Measurements from ENCODE around the gene C17orf67. TPM values are rescaled to one million over a fixed set of nuclear protein-coding genes. Genes with fewer than 3 reads are reported as not detected.
A peak's percentile ranks its signal among the peaks of the same experiment; 100 is the strongest.

C17orf67 gene
- total RNA-seq, 2 donors from 2014 or later, result 2.1 to 2.7 TPM

DNA sequence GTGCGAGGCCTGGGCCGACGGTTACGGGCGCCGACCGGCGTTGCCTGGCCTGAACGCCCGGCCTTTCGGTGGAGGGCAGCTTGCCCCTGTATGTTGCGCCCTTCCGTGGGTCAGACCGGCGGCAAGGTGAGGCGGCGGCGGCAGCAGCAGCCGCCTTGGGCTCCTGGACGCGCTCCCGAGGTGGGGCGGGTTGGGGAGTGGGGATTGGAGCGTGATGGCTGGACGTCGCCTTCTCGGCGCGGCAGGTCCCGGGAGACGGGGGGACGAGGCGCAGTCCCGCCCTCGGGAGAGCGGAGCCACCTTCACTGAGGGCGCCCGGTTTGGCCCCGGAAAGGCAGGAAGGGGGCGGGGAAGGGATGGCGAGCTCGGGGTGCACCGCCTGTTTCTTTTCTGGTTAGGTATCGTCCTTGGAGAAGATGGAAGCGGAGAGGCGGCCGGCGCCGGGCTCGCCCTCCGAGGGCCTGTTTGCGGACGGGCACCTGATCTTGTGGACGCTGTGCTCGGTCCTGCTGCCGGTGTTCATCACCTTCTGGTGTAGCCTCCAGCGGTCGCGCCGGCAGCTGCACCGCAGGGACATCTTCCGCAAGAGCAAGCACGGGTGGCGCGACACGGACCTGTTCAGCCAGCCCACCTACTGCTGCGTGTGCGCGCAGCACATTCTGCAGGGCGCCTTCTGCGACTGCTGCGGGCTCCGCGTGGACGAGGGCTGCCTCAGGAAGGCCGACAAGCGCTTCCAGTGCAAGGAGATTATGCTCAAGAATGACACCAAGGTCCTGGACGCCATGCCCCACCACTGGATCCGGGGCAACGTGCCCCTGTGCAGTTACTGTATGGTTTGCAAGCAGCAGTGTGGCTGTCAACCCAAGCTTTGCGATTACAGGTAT lies 902 bp upstream of the C17orf67 start:
- intact Hi-C loops (cut with DNase I), result loop anchor here in 1 of 2 donors (5.0 kb wide), 1 partner anchor 108 kb away; no protein-coding TSS in a partner anchor
- DNase-seq (ENCODE audit: low spot score), result peak; percentile 86

DNA sequence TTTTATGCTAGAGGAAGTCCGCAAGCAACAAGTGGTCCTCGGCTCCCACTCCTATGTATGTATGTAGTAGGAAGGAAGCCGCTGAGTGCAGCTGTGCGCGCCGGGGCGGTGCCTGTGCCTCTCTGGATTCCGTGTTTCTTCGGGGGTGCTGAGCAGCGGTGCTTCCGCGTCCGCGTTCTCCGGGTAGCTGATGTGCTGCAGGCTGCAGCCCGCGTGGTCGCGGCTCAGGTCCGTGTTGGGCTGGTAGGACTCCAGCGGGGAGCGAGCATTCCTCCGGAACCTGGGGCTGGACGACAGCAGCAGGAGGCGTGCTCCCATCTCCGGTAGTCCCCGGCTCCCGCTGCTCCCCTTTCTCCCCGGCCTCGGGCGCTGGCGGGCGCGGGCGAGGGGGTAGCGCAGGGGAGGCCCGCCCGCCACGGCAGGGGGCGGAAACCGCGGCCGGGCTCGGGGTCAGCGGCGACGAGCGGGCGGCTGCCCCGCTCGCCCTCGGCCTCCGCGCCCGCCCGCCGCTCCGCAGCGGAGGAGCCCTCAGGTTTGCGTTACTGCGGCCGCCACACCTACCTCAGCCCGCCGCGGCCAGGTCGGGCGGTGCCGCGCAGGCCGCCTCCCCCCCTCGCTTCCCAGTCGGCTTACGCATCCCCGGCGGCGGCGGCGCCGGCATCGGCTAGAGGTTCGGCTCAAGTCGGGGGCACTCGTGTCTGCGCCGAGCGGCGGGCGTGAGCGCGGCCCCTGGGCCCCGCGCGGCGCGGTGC lies 487 bp downstream of the C17orf67 start:
- DNase-seq (ENCODE audit: low spot score), result peak; percentile 85
- intact Hi-C loops (cut with DNase I), result loop anchor here in 1 of 2 donors (5.0 kb wide), 1 partner anchor 109 kb away; no protein-coding TSS in a partner anchor

DNA sequence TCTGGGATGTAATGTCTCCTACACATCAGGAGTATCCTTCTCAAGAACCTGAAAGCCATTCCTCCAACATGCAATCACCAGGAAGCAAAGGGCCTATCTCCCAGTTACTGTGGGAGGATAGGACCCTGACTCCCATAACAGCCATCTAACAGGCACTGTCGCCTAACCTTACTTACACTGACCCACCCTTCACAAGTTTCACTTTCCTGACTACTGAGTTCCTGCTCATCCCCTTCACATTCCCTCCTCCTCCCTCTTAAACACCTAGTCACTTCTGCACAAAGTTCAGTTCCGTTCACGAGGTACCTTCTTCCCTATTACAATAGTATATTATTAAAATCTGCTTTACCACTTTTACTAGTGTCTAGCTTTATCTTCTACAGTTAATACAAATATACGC lies 1.3 kb downstream of the C17orf67 start:
- no peak for DNase-seq (ENCODE audit: low spot score)
- intact Hi-C loops (cut with DNase I), result loop anchor here in 1 of 2 donors (5.0 kb wide), 1 partner anchor 110 kb away; no protein-coding TSS in a partner anchor

DNA sequence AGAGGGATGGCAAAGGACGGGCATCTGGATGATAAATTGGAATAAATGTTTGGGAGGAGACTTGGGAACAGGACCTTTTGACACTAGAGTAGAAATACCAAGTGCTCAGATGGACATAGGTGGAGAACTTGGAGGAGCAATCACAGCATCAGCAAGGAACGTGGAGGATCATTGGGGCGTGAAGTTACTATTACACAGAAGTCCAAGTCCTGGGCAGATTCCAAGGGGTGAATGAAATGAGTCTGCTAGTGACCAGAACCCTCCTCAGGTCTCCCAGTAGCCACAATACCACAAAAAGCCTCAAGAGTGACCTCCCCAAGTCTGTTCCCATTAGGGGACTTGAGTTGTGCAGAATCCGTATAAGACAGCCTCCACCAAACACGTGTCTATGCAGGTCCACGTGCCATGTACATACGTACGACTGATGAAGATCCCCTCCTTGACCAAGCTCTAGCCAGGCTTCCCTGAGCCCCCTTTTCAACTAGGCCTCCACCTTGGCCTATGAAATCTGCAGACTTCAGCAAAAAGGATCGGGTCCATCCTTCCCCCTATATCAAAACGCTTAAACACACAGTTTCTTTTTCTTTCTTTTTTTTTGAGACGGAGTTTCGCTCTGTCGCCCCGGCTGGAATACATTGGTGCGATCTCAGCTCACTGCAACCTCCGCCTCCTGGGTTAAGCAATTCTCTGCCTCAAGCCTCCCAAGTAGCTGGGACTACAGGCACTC lies 2.2 kb downstream of the C17orf67 start:
- DNase-seq (ENCODE audit: low spot score), result no peak
- intact Hi-C loops (cut with DNase I), result loop anchor here in 1 of 2 donors (5.0 kb wide), 1 partner anchor 111 kb away; no protein-coding TSS in a partner anchor

DNA sequence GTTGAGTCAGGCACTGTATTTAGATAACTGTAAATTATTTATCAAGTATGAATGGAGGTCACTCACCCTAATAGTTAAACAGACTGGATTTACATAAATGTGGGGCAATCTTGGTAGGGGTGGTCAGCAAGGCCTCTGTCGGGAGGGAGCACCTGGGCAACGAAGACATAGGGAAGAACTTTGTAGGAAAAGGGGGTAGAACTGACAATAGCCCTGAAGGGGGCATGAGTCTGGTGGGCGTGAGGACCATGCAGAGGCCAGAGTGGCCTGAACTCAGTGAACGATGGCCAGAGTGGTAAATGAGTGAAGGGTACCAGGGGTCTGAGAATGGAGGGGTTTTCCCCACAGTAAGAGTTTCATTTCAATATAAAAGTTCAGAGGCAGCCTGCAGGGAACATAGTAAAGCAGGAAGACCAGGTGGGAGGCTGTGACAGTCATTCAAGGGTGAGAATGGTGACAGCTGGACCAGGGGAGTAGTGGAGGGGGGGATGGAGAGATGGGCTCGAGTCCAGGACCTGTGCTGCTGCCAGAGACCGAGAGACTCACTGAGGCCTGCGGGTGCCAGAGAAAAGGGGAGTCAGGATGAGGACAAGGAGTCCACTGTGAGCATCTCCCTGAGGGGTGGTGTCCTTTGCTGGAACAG lies 2.9 kb downstream of the C17orf67 start:
- intact Hi-C loops (cut with DNase I), result loop anchor here in 1 of 2 donors (5.0 kb wide), 1 partner anchor 111 kb away; no protein-coding TSS in a partner anchor
- no peak for DNase-seq (ENCODE audit: low spot score)

DNA sequence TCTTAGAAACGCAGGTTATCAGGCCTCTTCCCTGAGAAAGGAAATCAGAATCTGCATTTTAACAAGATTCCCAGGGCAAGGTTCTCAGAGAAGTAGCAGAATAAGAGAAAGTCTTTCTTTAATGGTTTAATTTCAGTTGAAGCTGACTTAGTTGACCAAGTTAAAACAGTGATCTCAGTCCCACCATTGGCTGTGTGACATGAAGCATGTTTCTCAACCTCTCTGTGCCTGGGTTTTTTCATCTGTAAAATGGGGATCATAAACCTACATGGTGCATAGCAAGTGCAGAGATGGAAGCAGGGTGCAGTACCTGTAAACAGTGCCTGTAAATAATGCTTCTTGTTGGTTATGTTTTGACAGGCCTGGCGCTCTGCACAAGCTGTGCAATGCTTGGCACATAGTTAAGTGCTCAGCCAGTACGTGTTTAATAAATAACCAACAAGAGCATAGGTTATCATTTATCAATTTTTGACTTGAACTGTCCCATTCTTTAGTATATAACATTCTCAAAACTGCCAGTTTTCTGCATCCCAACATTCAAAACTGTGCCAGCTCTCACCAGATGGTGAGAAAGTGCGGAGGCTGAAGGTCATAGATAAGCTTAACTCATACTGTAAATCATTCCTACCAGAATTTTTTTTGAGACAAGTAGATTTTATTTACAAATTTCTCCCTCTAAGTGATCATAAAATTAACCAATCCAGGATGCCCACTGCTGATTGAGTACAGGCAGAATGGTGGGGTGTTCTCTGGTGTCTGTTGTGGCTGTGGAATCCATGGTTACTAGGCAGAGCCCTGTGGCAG lies 6.9 kb downstream of the C17orf67 start:
- intact Hi-C loops (cut with DNase I), result loop anchor here in 1 of 2 donors (10.0 kb wide), 1 partner anchor 108 kb away; no protein-coding TSS in a partner anchor
- no peak for DNase-seq (ENCODE audit: low spot score)

DNA sequence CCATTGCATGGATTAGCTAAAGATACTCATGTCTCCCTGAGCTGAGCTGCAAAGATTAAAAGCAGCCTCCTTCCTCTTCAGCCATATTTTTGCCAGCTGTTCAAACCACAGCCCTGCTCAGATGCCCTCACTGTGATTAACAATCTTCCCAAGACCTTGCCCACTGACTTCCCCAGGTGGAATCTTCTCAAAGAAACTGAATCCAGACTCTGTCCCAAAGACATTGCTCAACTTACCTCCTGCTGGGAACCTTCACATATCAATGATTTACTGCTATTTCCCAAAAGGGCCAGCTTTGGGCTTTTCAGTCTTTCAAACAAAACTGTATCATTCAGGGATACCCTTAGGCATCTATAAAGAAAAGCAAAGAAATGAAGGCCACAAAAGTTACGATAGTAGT lies 9.2 kb downstream of the C17orf67 start:
- intact Hi-C loops (cut with DNase I), result loop anchor here in 1 of 2 donors (10.0 kb wide), 1 partner anchor 110 kb away; no protein-coding TSS in a partner anchor
- no peak for DNase-seq (ENCODE audit: low spot score)

DNA sequence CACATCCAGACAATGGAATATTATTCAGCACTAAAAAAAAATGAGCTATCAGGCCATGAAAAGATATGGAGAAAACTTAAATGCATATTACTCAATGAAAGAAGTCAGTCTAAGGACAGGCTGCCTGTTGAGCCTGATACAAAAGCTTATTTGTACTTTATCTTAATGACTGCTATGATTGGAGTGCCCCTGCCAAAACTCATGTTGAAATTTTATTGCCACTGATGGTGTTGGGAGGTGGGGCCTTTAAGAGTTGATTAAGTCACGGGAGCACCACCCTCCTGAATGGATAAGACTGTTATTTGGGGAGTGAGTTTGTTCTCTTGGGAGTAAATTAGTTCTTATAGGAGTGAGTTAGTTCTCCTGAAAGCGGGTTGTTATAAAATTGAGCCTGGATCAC lies 9.9 kb downstream of the C17orf67 start:
- DNase-seq (ENCODE audit: low spot score), result no peak
- intact Hi-C loops (cut with DNase I), result loop anchor here in 1 of 2 donors (10.0 kb wide), 1 partner anchor 111 kb away; no protein-coding TSS in a partner anchor

DNA sequence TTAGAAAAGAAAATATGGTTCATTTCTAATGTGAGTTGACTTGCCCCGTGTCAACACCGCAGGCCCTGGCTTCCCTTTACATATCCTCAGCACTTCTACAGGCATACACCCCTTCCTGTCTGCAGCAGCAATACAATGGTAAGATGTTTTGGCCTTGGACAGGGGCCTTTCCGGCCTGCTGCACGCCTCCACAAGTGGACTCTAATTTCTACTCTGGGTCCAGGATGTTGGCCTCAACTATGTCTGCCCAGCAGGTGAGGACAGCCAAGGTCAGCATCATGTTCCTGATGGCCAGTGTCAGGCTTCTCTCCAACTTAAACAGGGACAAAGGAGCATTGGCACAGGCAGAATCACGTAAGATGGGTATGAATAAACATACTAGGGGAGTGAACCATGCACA lies 11.0 kb downstream of the C17orf67 start:
- intact Hi-C loops (cut with DNase I), result loop anchor here in 1 of 2 donors (10.0 kb wide), 1 partner anchor 112 kb away; no protein-coding TSS in a partner anchor
- no peak for DNase-seq (ENCODE audit: low spot score)

DNA sequence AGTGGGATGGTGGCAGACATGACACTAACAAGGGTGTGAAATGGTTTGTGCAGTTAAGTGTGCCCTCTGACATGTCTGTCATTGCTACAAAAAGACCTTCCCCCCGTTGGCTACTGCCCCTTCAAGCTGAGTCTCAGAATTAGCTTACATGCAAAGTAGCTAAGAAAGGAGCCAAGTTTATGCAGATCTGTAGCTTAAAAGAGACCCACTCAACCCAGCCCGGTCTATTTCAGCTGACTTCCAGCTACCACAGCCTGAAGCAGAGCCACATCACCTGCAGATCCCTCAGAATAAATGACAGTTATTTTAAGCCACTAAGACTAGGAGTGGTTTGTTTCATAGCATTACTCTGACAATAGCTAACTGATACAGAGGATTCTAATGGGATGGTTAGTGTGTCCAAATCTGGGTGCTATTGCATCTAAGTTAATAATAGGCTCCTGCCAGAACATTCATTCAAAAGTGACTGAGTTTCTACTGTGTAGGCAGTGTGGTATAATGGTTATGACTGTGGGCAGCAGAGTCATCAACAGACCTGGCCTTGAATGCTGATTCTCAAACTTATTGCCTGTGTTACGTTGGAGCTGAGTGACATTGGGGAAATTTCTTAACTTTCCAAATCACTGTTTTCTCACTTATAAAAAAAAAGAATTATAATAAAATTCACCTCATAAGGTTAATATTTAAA lies 11.7 kb downstream of the C17orf67 start:
- intact Hi-C loops (cut with DNase I), result loop anchor here in 1 of 2 donors (10.0 kb wide), 1 partner anchor 113 kb away; no protein-coding TSS in a partner anchor

DNA sequence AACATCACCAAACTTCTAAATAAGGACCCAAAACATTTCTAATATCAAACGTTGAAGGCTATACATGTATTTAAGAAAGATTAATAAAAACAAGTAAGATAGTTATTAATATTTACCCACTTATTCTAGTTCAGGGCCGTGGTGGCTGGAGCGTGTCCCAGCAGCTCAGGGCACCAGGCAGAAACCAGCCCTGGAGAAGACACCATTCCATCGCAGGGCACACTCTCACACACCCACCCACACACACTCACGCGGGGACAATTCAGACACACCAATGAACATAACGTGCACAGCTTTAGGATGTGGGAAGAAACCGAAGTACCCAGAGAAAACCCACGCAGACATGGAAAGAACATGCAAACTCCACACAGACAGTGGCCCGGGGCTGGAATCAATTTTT lies 13.5 kb downstream of the C17orf67 start:
- intact Hi-C loops (cut with DNase I), result loop anchor here in 1 of 2 donors (10.0 kb wide), 1 partner anchor 115 kb away; no protein-coding TSS in a partner anchor
- no peak for DNase-seq (ENCODE audit: low spot score)

More for the DNA sequence above, 11.7 kb downstream of the C17orf67 start:
- DNase-seq (ENCODE audit: low spot score), result no peak

DNA sequence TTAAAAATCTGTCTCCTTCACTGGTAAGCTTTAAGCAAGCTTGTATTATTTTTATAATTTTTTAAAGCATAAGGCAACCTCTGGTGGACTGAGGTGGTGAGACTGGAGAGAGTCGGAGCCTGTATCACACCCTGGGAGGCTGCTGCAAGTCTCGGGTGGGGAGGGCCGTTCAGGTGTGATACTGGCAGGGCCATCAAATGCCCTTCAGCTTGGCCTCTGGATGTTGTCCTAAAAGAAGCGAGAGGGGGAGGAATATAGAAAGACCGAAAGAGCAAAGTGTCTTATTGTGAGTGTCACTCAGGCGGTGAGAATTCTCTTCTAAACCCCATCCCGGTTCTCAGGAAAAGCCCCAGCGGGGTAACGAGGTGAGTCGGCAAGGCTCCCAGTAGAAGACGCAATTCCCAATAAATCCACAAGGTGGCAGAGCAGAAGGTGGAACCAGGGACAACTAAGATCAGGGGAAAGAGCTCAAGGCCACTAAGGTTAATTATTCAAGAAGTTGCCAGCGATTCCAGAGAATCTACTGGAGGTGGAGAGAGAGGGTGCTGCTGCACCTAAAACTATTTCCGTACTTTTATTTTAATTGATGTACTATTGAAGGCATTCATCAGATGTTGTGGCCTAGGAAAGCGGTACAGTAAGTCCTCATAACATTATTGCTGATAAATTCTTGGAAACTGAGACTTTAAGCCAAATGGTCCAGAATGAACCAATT lies 14.1 kb downstream of the C17orf67 start:
- DNase-seq (ENCODE audit: low spot score), result no peak

DNA sequence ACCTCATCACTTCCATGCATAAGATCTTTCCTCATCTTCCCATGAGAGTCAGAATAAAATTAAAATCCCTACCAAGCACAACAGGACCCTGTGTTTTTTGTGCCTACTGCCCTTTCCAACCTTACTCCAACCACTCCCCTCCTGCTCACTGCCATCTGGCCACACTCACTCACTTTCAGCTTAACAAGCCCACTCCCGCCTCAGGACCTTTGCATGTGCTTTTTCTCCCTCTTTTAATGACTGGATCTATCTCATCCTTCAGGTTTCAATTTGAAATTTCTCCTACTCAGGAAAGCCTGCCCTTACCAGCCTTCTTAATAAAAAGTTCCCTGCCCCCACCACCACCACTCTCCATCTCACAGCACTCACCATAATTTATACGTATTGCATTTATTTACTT lies 14.7 kb downstream of the C17orf67 start:
- no peak for DNase-seq (ENCODE audit: low spot score)
- intact Hi-C loops (cut with DNase I), result no loop called here

More for the DNA sequence above, 14.1 kb downstream of the C17orf67 start:
- intact Hi-C loops (cut with DNase I), result loop anchor here in 1 of 2 donors (10.0 kb wide), 1 partner anchor 115 kb away; no protein-coding TSS in a partner anchor

DNA sequence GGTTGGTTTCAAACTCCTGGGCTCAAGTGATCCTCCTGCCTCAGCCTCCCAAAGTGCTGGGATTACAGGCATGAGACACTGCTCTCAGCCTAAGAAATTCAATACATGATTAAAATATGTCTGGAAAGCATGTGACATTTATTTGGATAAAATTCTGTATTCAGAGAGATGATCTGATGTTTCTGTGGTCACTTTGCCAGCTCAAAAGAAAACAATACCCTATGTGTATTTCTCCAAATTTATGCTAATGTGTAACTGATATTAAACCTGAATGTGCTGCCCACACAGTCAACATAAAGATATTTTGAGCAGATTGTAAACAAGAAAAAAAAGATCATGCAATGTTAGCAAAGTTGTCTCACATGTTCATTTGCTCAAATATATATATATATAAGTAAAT lies 16.7 kb downstream of the C17orf67 start:
- intact Hi-C loops (cut with DNase I), result no loop called here
- no peak for DNase-seq (ENCODE audit: low spot score)

DNA sequence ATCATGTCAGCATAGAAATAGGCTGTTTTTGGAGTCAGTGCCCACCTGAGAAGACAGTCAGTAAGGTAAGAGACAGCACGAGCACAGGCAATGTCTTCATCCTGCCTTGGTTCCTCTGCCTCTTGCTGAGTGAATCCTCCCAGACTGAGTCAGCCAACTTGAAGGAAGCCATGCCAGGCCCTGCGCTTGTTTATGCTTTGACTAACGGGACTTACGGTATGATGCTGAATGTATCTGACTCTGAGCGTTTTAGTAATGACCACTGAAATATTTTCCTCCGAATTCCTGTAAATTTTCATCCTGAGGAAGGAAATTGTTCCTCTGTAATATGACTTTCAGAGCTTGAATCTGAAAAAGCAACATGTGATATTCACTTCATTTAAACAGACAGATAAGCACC lies 18.0 kb downstream of the C17orf67 start:
- intact Hi-C loops (cut with DNase I), result no loop called here
- no peak for DNase-seq (ENCODE audit: low spot score)

DNA sequence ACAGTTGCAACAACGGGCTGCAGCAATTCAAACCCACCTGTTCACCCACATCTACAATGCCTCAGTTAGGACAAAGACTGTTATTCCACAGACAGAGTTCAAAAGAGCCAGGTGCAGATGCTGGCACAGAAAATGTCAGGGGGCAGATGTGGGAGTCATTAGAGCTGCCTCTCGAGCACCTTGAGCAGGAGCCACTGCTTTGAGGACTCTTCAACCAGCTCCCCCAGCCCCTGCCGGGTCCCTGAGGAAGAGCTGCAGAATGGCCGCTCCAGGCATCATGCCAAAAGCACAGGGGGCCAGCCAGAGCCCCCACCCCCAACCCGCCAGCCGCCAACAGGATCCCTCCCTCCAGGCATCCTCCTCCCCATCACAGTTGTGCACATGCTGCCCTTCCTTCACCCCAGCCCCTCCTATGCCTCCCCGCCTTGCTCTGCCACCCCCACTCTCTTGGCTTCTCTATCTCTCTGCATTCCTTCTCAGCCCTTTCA lies 20.8 kb downstream of the C17orf67 start:
- DNase-seq (ENCODE audit: low spot score), result no peak

More for the DNA sequence above, 20.8 kb downstream of the C17orf67 start:
- intact Hi-C loops (cut with DNase I), result no loop called here

Measured in posterior vena cava (tissue), 2 donors.